ENCODE results near the gene CELSR1. TPM values are rescaled to one million over a fixed set of nuclear protein-coding genes. Genes with fewer than 3 reads are reported as not detected.

The CELSR1 gene
- total and polyA plus RNA-seq, 9 donors, result 1.8 to 6.9 (median 3.4) TPM

GRCh38 chr22:46351131-46351735, 186.2 kb downstream of the CELSR1 start:
- Histone ChIP-seq H3K27ac (ENCODE audit: low read length) (no peak overlapping the region), H3K4me3 (ENCODE audit: low read length) (no peak overlapping the region), H3K4me1 (ENCODE audit: control insufficient read depth, insufficient read depth, low read length) (peaks cover 13% of the 10 kb centered on the region), H3K27me3 (ENCODE audit: control insufficient read depth, insufficient read depth, low read length) (no peaks in the 10 kb centered on the region), H3K36me3 (ENCODE audit: control insufficient read depth, insufficient read depth, low read length) (peaks cover 84% of the 10 kb centered on the region), H3K9me3 (replicated peaks; ENCODE audit: control insufficient read depth, low read depth, low read length) (no peaks in the 10 kb centered on the region)
- WGBS (ENCODE audit: insufficient coverage), result 85% methylated on average over 25 of the region's 28 CpGs
- no peak for DNase-seq

- H3K4me3 ChIP-seq (ENCODE audit: low read length), result no peak overlapping the region
- H3K27me3 ChIP-seq (ENCODE audit: control insufficient read depth, insufficient read depth, low read length), result no peaks in the 10 kb centered on the region
- DNase-seq, result no peak
- H3K4me1 ChIP-seq (ENCODE audit: control insufficient read depth, insufficient read depth, low read length), result peaks cover 8% of the 10 kb centered on the region
- H3K27ac ChIP-seq (ENCODE audit: low read length), result no peak overlapping the region
- no peaks in the 10 kb centered on the region for H3K9me3 ChIP-seq (replicated peaks; ENCODE audit: control insufficient read depth, low read depth, low read length)
- peaks cover 90% of the 10 kb centered on the region for H3K36me3 ChIP-seq (ENCODE audit: control insufficient read depth, insufficient read depth, low read length)
- WGBS (ENCODE audit: insufficient coverage), result 96% methylated on average over 19 of the region's 20 CpGs
Measured at GRCh38 chr22:46350646-46351045, 186.8 kb downstream of the CELSR1 start.

GRCh38 chr22:46350121-46350520, 187.3 kb downstream of the CELSR1 start:
- Histone ChIP-seq H3K36me3 (ENCODE audit: control insufficient read depth, insufficient read depth, low read length) (peaks cover 90% of the 10 kb centered on the region), H3K4me1 (ENCODE audit: control insufficient read depth, insufficient read depth, low read length) (peaks cover 3% of the 10 kb centered on the region), H3K27ac (ENCODE audit: low read length) (no peak overlapping the region), H3K27me3 (ENCODE audit: control insufficient read depth, insufficient read depth, low read length) (no peaks in the 10 kb centered on the region), H3K9me3 (replicated peaks; ENCODE audit: control insufficient read depth, low read depth, low read length) (no peaks in the 10 kb centered on the region), H3K4me3 (ENCODE audit: low read length) (no peak overlapping the region)
- 96% methylated on average over 3 of the region's 7 CpGs for WGBS (ENCODE audit: insufficient coverage)
- no peak for DNase-seq

- DNase-seq, result no peak
- Histone ChIP-seq H3K27ac (ENCODE audit: low read length) (no peak overlapping the region), H3K4me1 (ENCODE audit: control insufficient read depth, insufficient read depth, low read length) (no peaks in the 10 kb centered on the region), H3K9me3 (replicated peaks; ENCODE audit: control insufficient read depth, low read depth, low read length) (no peaks in the 10 kb centered on the region), H3K36me3 (ENCODE audit: control insufficient read depth, insufficient read depth, low read length) (peaks cover 89% of the 10 kb centered on the region), H3K27me3 (ENCODE audit: control insufficient read depth, insufficient read depth, low read length) (no peaks in the 10 kb centered on the region), H3K4me3 (ENCODE audit: low read length) (no peak overlapping the region)
- 60% methylated on average over 1 of the region's 6 CpGs for WGBS (ENCODE audit: insufficient coverage)
Measured at GRCh38 chr22:46349681-46350080, 187.7 kb downstream of the CELSR1 start.

GRCh38 chr22:46349238-46349637, 188.2 kb downstream of the CELSR1 start:
- Histone ChIP-seq H3K27me3 (ENCODE audit: control insufficient read depth, insufficient read depth, low read length) (no peaks in the 10 kb centered on the region), H3K36me3 (ENCODE audit: control insufficient read depth, insufficient read depth, low read length) (peaks cover 89% of the 10 kb centered on the region), H3K4me1 (ENCODE audit: control insufficient read depth, insufficient read depth, low read length) (no peaks in the 10 kb centered on the region), H3K9me3 (replicated peaks; ENCODE audit: control insufficient read depth, low read depth, low read length) (no peaks in the 10 kb centered on the region), H3K27ac (ENCODE audit: low read length) (no peak overlapping the region), H3K4me3 (ENCODE audit: low read length) (no peak overlapping the region)
- 90% methylated on average over 16 of the region's 18 CpGs for WGBS (ENCODE audit: insufficient coverage)
- DNase-seq, result no peak

- 95% methylated on average over 9 of the region's 15 CpGs for WGBS (ENCODE audit: insufficient coverage)
- Histone ChIP-seq H3K27me3 (ENCODE audit: control insufficient read depth, insufficient read depth, low read length) (no peaks in the 10 kb centered on the region), H3K4me3 (ENCODE audit: low read length) (no peak overlapping the region), H3K4me1 (ENCODE audit: control insufficient read depth, insufficient read depth, low read length) (no peaks in the 10 kb centered on the region), H3K27ac (ENCODE audit: low read length) (no peak overlapping the region), H3K36me3 (ENCODE audit: control insufficient read depth, insufficient read depth, low read length) (peaks cover 88% of the 10 kb centered on the region), H3K9me3 (replicated peaks; ENCODE audit: control insufficient read depth, low read depth, low read length) (no peaks in the 10 kb centered on the region)
- no peak for DNase-seq
Measured at GRCh38 chr22:46348099-46348695, 189.2 kb downstream of the CELSR1 start.

GRCh38 chr22:46347646-46348045, 189.8 kb downstream of the CELSR1 start:
- DNase-seq, result no peak
- Histone ChIP-seq H3K27me3 (ENCODE audit: control insufficient read depth, insufficient read depth, low read length) (no peaks in the 10 kb centered on the region), H3K4me3 (ENCODE audit: low read length) (no peak overlapping the region), H3K9me3 (replicated peaks; ENCODE audit: control insufficient read depth, low read depth, low read length) (no peaks in the 10 kb centered on the region), H3K4me1 (ENCODE audit: control insufficient read depth, insufficient read depth, low read length) (no peaks in the 10 kb centered on the region), H3K27ac (ENCODE audit: low read length) (no peak overlapping the region), H3K36me3 (ENCODE audit: control insufficient read depth, insufficient read depth, low read length) (peaks cover 85% of the 10 kb centered on the region)
- WGBS (ENCODE audit: insufficient coverage), result 96% methylated on average over 12 of the region's 12 CpGs

GRCh38 chr22:46346680-46347405, 190.6 kb downstream of the CELSR1 start:
- Histone ChIP-seq H3K4me3 (ENCODE audit: low read length) (no peak overlapping the region), H3K36me3 (ENCODE audit: control insufficient read depth, insufficient read depth, low read length) (peaks cover 85% of the 10 kb centered on the region), H3K27me3 (ENCODE audit: control insufficient read depth, insufficient read depth, low read length) (no peaks in the 10 kb centered on the region), H3K4me1 (ENCODE audit: control insufficient read depth, insufficient read depth, low read length) (no peaks in the 10 kb centered on the region), H3K9me3 (replicated peaks; ENCODE audit: control insufficient read depth, low read depth, low read length) (no peaks in the 10 kb centered on the region), H3K27ac (ENCODE audit: low read length) (no peak overlapping the region)
- no peak for DNase-seq
- 87% methylated on average over 12 of the region's 19 CpGs for WGBS (ENCODE audit: insufficient coverage)

- Histone ChIP-seq H3K27me3 (ENCODE audit: control insufficient read depth, insufficient read depth, low read length) (no peaks in the 10 kb centered on the region), H3K36me3 (ENCODE audit: control insufficient read depth, insufficient read depth, low read length) (peaks cover 60% of the 10 kb centered on the region), H3K4me3 (ENCODE audit: low read length) (no peak overlapping the region), H3K9me3 (replicated peaks; ENCODE audit: control insufficient read depth, low read depth, low read length) (no peaks in the 10 kb centered on the region), H3K4me1 (ENCODE audit: control insufficient read depth, insufficient read depth, low read length) (peaks cover 8% of the 10 kb centered on the region), H3K27ac (ENCODE audit: low read length) (no peak overlapping the region)
- 85% methylated on average over 11 of the region's 13 CpGs for WGBS (ENCODE audit: insufficient coverage)
- no peak for DNase-seq
Measured at GRCh38 chr22:46340676-46341075, 196.7 kb downstream of the CELSR1 start.

GRCh38 chr22:46339956-46340355, 197.5 kb downstream of the CELSR1 start:
- Histone ChIP-seq H3K27me3 (ENCODE audit: control insufficient read depth, insufficient read depth, low read length) (no peaks in the 10 kb centered on the region), H3K4me1 (ENCODE audit: control insufficient read depth, insufficient read depth, low read length) (peaks cover 8% of the 10 kb centered on the region), H3K36me3 (ENCODE audit: control insufficient read depth, insufficient read depth, low read length) (peaks cover 55% of the 10 kb centered on the region), H3K27ac (ENCODE audit: low read length) (no peak overlapping the region), H3K4me3 (ENCODE audit: low read length) (no peak overlapping the region), H3K9me3 (replicated peaks; ENCODE audit: control insufficient read depth, low read depth, low read length) (no peaks in the 10 kb centered on the region)
- 82% methylated on average over 5 of the region's 5 CpGs for WGBS (ENCODE audit: insufficient coverage)
- DNase-seq, result no peak

All from muscle of leg (tissue), 11 donors.